ENCODE results near the gene TRIM63. TPM values are rescaled to one million over a fixed set of nuclear protein-coding genes. Genes with fewer than 3 reads are reported as not detected.

The TRIM63 gene
- total RNA-seq, 1 experiment from 2014 or later: not detected

GRCh38 chr1:26078286-26079177 is 11.1 kb upstream of the TRIM63 start:
- peak overlapping the region; percentile 55 for H3K4me2 ChIP-seq
- POLR2A ChIA-PET (ENCODE audit: unreplicated experiment): interaction anchor here (0.6 to 0.7 kb wide), 2 partner anchors 27 to 54 kb away, joined by 7 to 10 read pairs; no protein-coding TSS in a partner anchor
- TF ChIP-seq CTCF (conservative IDR thresholded peaks at IDR 0.05): no peak
- no peak for TF ChIP-seq EZH2 (IDR thresholded peaks at IDR 0.05; ENCODE audit: low read depth)

DNA sequence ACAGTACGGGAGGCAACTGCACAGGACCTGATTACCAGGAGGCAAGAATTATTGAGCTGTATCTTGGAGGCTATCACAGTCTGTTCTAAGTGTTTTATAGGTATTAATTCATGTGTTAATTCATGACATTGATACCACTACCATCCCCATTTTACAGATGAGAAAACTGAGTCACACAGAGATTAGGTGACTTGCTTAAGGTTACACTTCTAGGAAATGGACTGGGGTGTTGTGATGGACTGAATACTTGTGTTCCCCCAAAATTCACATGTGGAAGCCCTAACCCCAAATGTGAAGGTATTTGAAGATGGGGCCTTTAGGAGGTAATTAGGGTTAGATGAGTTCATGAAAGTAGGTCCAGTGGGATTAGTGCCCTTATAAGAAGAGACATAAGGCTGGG is 10.1 kb upstream of the TRIM63 start:
- H3K4me1 ChIP-seq (replicated peaks; ENCODE audit: insufficient read depth): peaks cover 36% of the 10 kb centered on the region
- no peaks in the 10 kb centered on the region for H3K27me3 ChIP-seq (ENCODE audit: insufficient read depth, low read depth)
- no peaks in the 10 kb centered on the region for H4K20me1 ChIP-seq (ENCODE audit: insufficient read depth)
- intact Hi-C loops (cut with micrococcal nuclease; ENCODE audit: unreplicated experiment): no loop called here
- no peak overlapping the region for H3K4me3 ChIP-seq
- no peaks in the 10 kb centered on the region for H3K79me2 ChIP-seq (ENCODE audit: low read depth)
- TF ChIP-seq EZH2 (IDR thresholded peaks at IDR 0.05; ENCODE audit: low read depth) (no peak), CTCF (conservative IDR thresholded peaks at IDR 0.05) (no peak)
- no peak overlapping the region for H3K27ac ChIP-seq
- H3K36me3 ChIP-seq (ENCODE audit: low read depth): no peaks in the 10 kb centered on the region
- no peak overlapping the region for H3K4me2 ChIP-seq
- BruUV-seq (replicated peaks): no TSS peak
- no peaks in the 10 kb centered on the region for H3K9me2 ChIP-seq (ENCODE audit: insufficient read depth)
- DNase-seq: no peak
- ChIA-PET CTCF (no interaction called here), POLR2A (ENCODE audit: unreplicated experiment) (interaction anchor here (0.6 kb wide), 1 partner anchor 100 kb away, joined by 4 read pairs; no protein-coding TSS in a partner anchor)
- H2AFZ ChIP-seq: no peak overlapping the region
- H3F3A ChIP-seq (ENCODE audit: insufficient read depth, low read depth): peaks cover 14% of the 10 kb centered on the region; the same call in 1 of the 2 replicates
- no peaks in the 10 kb centered on the region for H3K9me3 ChIP-seq (ENCODE audit: insufficient read depth, low read depth)

More at GRCh38 chr1:26078286-26079177, 11.1 kb upstream of the TRIM63 start:
- Histone ChIP-seq H3K36me3 (ENCODE audit: low read depth) (no peaks in the 10 kb centered on the region), H3K4me1 (replicated peaks; ENCODE audit: insufficient read depth) (peaks cover 44% of the 10 kb centered on the region), H2AFZ (no peak overlapping the region), H3K27ac (0 out of 2 replicates have a peak overlapping the region, but pooled peaks have one; percentile 17), H3K4me3 (no peak overlapping the region), H3K9me3 (ENCODE audit: insufficient read depth, low read depth) (no peaks in the 10 kb centered on the region), H4K20me1 (ENCODE audit: insufficient read depth) (no peaks in the 10 kb centered on the region), H3K27me3 (ENCODE audit: insufficient read depth, low read depth) (no peaks in the 10 kb centered on the region), H3K9me2 (ENCODE audit: insufficient read depth) (no peaks in the 10 kb centered on the region), H3F3A (ENCODE audit: insufficient read depth, low read depth) (peaks cover 19% of the 10 kb centered on the region; the same call in 1 of the 2 replicates), H3K79me2 (ENCODE audit: low read depth) (no peaks in the 10 kb centered on the region)
- peak in 1 of 2 experiments; percentile 73 for DNase-seq
- no TSS peak for BruUV-seq (replicated peaks)
- intact Hi-C loops (cut with micrococcal nuclease; ENCODE audit: unreplicated experiment): no loop called here
- CTCF ChIA-PET: no interaction called here

DNA sequence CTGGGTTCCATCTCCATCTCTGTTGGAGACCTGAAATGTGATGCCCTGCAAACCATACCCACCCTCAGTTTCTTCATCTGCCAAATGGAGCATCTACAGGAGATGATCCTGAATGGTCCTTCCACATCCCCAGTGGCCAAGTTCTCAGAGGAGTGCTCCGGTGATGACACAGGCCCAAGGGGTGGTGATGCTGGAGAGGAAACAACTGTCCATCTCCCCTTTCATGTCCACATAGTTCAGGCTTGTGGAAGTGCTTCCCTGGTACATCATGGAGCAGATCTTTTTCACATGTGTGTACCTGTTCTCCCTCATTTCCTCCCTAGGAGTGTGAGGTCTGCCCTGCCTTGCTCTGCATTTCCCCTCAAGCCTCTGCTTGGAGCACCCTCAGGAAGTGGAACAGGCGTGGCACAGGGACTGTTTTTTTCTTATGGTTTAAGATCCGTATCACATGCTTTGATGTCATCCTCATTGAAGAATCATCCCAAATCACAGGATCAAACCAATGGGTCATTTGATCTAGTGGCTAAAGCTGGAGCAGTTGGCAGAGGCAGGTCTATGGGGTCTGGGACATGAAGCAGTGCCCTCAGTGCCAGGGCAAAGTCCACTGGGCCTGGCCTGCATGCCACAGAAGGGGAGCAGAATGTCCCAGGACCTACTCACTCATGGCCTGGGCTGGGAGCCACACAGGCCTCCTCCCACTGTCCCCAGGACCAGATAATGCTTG is 8.2 kb upstream of the TRIM63 start:
- Histone ChIP-seq H3K36me3 (ENCODE audit: low read depth) (no peaks in the 10 kb centered on the region), H3K27me3 (ENCODE audit: insufficient read depth, low read depth) (no peaks in the 10 kb centered on the region), H3K4me2 (no peak overlapping the region), H3K9me3 (ENCODE audit: insufficient read depth, low read depth) (no peaks in the 10 kb centered on the region), H2AFZ (no peak overlapping the region), H3F3A (ENCODE audit: insufficient read depth, low read depth) (peaks cover 14% of the 10 kb centered on the region; the same call in 1 of the 2 replicates), H3K4me1 (replicated peaks; ENCODE audit: insufficient read depth) (peaks cover 31% of the 10 kb centered on the region), H3K9me2 (ENCODE audit: insufficient read depth) (no peaks in the 10 kb centered on the region), H3K79me2 (ENCODE audit: low read depth) (no peaks in the 10 kb centered on the region), H4K20me1 (ENCODE audit: insufficient read depth) (no peaks in the 10 kb centered on the region), H3K4me3 (no peak overlapping the region), H3K27ac (no peak overlapping the region)
- CTCF ChIA-PET: interaction anchor here (0.6 kb wide), 1 partner anchor 64 kb away, joined by 3 read pairs; no protein-coding TSS in a partner anchor
- no peak for DNase-seq
- intact Hi-C loops (cut with micrococcal nuclease; ENCODE audit: unreplicated experiment): no loop called here
- TF ChIP-seq EZH2 (IDR thresholded peaks at IDR 0.05; ENCODE audit: low read depth) (no peak), CTCF (conservative IDR thresholded peaks at IDR 0.05) (no peak)
- no TSS peak for BruUV-seq (replicated peaks)
- POLR2A ChIA-PET (ENCODE audit: unreplicated experiment): no interaction called here

Measured in PC-9 (cell line).